HL-60 (cell line): ENCODE measurements around the gene NEUROG1.

Experiments
- DNase-seq, 2 experiments: peaks; one replicate each; pipeline ENCODE4 v3.0.0-alpha.2; 2010 to 2020; ENCODE audit warnings: low read depth in 1 of 2, low spot score in 1 of 2
- H3K27ac ChIP-seq: fragments of 250-450 bp; sonication (Bioruptor Pico); replicated peaks from 2 replicates; pipeline ENCODE4 v1.5.1; 2020; ENCODE audit warnings: mild to moderate bottlenecking, moderate library complexity
- H3K27me3 ChIP-seq: fragments of 250-450 bp; sonication (Bioruptor Pico); 2 replicates; pipeline ENCODE4 v1.5.1; 2021; ENCODE audit warnings: mild to moderate bottlenecking, moderate library complexity; ENCODE audit not compliant: insufficient read depth, poor library complexity, severe bottlenecking
- H3K4me3 ChIP-seq: replicated peaks from 2 replicates; pipeline ENCODE4 v1.5.1; 2011; ENCODE audit warnings: mild to moderate bottlenecking, control low read depth, low read length; ENCODE audit not compliant: insufficient read depth
- CTCF ChIP-seq: IDR thresholded peaks from one replicate; pipeline ENCODE4 v1.5.1; 2011; ENCODE audit warnings: low read length, control low read depth, inconsistent platforms; ENCODE audit not compliant: insufficient read depth
- GABPA ChIP-seq: IDR thresholded peaks from 2 replicates; pipeline ENCODE4 v1.6.1; 2012; ENCODE audit warnings: low read depth
- POLR2AphosphoS5 ChIP-seq: IDR thresholded peaks from 2 replicates; pipeline ENCODE4 v1.6.1; 2012; ENCODE audit warnings: low read depth
- SPI1 ChIP-seq: IDR thresholded peaks from 2 replicates; pipeline ENCODE4 v1.6.1; 2012; ENCODE audit warnings: low read depth, mild to moderate bottlenecking, borderline replicate concordance
- TF ChIP-seq, protein P1 (sequence below): IDR thresholded peaks from 2 replicates; pipeline ENCODE4 v1.6.1; 2012; ENCODE audit warnings: low read depth; ENCODE audit not compliant: insufficient replicate concordance

Gene NEUROG1

GRCh38 chr5:135491552-135492318 is 44.0 kb downstream of the NEUROG1 start:
- TF ChIP-seq CTCF = no peak
- TF ChIP-seq, protein P1, sequence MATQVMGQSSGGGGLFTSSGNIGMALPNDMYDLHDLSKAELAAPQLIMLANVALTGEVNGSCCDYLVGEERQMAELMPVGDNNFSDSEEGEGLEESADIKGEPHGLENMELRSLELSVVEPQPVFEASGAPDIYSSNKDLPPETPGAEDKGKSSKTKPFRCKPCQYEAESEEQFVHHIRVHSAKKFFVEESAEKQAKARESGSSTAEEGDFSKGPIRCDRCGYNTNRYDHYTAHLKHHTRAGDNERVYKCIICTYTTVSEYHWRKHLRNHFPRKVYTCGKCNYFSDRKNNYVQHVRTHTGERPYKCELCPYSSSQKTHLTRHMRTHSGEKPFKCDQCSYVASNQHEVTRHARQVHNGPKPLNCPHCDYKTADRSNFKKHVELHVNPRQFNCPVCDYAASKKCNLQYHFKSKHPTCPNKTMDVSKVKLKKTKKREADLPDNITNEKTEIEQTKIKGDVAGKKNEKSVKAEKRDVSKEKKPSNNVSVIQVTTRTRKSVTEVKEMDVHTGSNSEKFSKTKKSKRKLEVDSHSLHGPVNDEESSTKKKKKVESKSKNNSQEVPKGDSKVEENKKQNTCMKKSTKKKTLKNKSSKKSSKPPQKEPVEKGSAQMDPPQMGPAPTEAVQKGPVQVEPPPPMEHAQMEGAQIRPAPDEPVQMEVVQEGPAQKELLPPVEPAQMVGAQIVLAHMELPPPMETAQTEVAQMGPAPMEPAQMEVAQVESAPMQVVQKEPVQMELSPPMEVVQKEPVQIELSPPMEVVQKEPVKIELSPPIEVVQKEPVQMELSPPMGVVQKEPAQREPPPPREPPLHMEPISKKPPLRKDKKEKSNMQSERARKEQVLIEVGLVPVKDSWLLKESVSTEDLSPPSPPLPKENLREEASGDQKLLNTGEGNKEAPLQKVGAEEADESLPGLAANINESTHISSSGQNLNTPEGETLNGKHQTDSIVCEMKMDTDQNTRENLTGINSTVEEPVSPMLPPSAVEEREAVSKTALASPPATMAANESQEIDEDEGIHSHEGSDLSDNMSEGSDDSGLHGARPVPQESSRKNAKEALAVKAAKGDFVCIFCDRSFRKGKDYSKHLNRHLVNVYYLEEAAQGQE = no peak
- no peak for TF ChIP-seq SPI1
- no peak for TF ChIP-seq POLR2AphosphoS5
- no peak for TF ChIP-seq GABPA
- no peak overlapping the region for H3K4me3 ChIP-seq
- peak in 1 of 2 experiments; percentile 13 for DNase-seq
- no peak overlapping the region for H3K27ac ChIP-seq
- no peaks in the 10 kb centered on the region for H3K27me3 ChIP-seq

DNA sequence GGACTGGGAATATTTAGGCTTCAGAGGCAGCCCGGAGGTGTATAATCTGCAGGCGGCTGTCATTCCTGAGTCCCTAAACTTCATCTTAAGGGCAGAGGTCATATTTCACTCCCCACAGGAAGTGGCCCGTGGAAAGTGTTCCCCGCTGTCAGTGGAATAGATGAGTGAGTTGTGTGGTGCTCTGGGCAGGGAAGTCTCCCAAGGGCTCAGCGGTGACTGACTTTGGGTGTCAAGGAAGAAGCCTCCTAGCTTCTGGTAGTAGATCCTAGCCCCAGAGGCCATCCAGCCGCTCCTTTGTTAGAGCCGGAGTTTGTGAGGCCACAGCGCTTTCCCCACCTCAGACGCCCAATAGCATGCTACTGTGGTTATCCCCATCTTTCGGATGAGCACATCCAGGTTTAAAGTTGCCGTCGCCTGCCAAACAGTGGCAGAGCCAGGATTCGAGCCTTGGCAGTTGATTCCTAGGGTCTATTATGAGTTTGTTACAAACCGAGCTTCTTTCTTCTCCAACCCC is 44.7 kb downstream of the NEUROG1 start:
- no peak overlapping the region for H3K4me3 ChIP-seq
- no peaks in the 10 kb centered on the region for H3K27me3 ChIP-seq
- no peak for DNase-seq
- no peak overlapping the region for H3K27ac ChIP-seq
- TF ChIP-seq POLR2AphosphoS5 = no peak
- no peak for TF ChIP-seq SPI1
- TF ChIP-seq GABPA = no peak
- TF ChIP-seq CTCF = no peak
- TF ChIP-seq, protein P1 = no peak

- no peak for DNase-seq
- Histone ChIP-seq H3K4me3 (no peak overlapping the region), H3K27me3 (no peaks in the 10 kb centered on the region), H3K27ac (no peak overlapping the region)
- no peak for TF ChIP-seq SPI1
- no peak for TF ChIP-seq POLR2AphosphoS5
- no peak for TF ChIP-seq GABPA
- no peak for TF ChIP-seq CTCF
- TF ChIP-seq, protein P1 = no peak
These were observed 45.3 kb downstream of the NEUROG1 start for GRCh38 chr5:135490245-135491037.
